ENCODE data around the gene ARHGAP4.
A peak's percentile ranks its signal among the peaks of the same experiment; 100 is the strongest.

Gene ARHGAP4

GRCh38 chrX:153960077-153960476, 34.0 kb upstream of the ARHGAP4 start:
- no peak for DNase-seq
- no peak for TF ChIP-seq CTCF (IDR thresholded peaks at IDR 0.05)
- Histone ChIP-seq H3K27ac (no peak overlapping the region), H3K4me1 (no peaks in the 10 kb centered on the region), H3K36me3 (peaks cover 18 to 93% (median 84%) of the 10 kb centered on the region in 3 donors), H3K9me3 (no peaks in the 10 kb centered on the region), H3K27me3 (no peaks in the 10 kb centered on the region), H3K4me3 (no peak overlapping the region)
- intact Hi-C loops (cut with DNase I; ENCODE audit: low total_unique reads), result no loop called here

- no peaks in the 10 kb centered on the region for H3K27me3 ChIP-seq
- intact Hi-C loops (cut with DNase I; ENCODE audit: low total_unique reads), result loop anchor here (10.0 kb wide), 1 partner anchor 1005 kb away; no protein-coding TSS in a partner anchor
Observed at GRCh38 chrX:153959649-153960048, 33.6 kb upstream of the ARHGAP4 start.

GRCh38 chrX:153958605-153959004, 32.5 kb upstream of the ARHGAP4 start:
- intact Hi-C loops (cut with DNase I; ENCODE audit: low total_unique reads), result loop anchor here (10.0 kb wide), 1 partner anchor 1004 kb away; no protein-coding TSS in a partner anchor
- peaks cover 0 to 5% (median 2%) of the 10 kb centered on the region in 4 donors for H3K4me1 ChIP-seq
- no peak overlapping the region for H3K27ac ChIP-seq
- H3K36me3 ChIP-seq, result peaks cover 18 to 99% (median 95%) of the 10 kb centered on the region in 3 donors
- no peaks in the 10 kb centered on the region for H3K27me3 ChIP-seq
- no peaks in the 10 kb centered on the region for H3K9me3 ChIP-seq
- DNase-seq, result no peak
- no peak for TF ChIP-seq CTCF (IDR thresholded peaks at IDR 0.05)
- no peak overlapping the region for H3K4me3 ChIP-seq

More at GRCh38 chrX:153959649-153960048, 33.6 kb upstream of the ARHGAP4 start:
- Histone ChIP-seq H3K4me1 (no peaks in the 10 kb centered on the region), H3K36me3 (peaks cover 18 to 97% (median 88%) of the 10 kb centered on the region in 3 donors), H3K4me3 (no peak overlapping the region), H3K27ac (no peak overlapping the region), H3K9me3 (no peaks in the 10 kb centered on the region)
- no peak for TF ChIP-seq CTCF (IDR thresholded peaks at IDR 0.05)
- DNase-seq, result no peak

GRCh38 chrX:153957224-153957623, 31.2 kb upstream of the ARHGAP4 start:
- Histone ChIP-seq H3K36me3 (peaks cover 22 to 93% (median 89%) of the 10 kb centered on the region in 3 donors), H3K4me1 (peaks cover 0 to 15% (median 10%) of the 10 kb centered on the region in 4 donors), H3K27ac (peak overlapping the region; percentile 19 to 37), H3K27me3 (no peaks in the 10 kb centered on the region), H3K4me3 (no peak overlapping the region), H3K9me3 (no peaks in the 10 kb centered on the region)
- intact Hi-C loops (cut with DNase I; ENCODE audit: low total_unique reads), result loop anchor here (10.0 kb wide), 1 partner anchor 1002 kb away; no protein-coding TSS in a partner anchor
- no peak for DNase-seq
- TF ChIP-seq CTCF (IDR thresholded peaks at IDR 0.05), result no peak

- no peak for TF ChIP-seq CTCF (IDR thresholded peaks at IDR 0.05)
- Histone ChIP-seq H3K36me3 (peaks cover 22 to 93% (median 89%) of the 10 kb centered on the region in 3 donors), H3K4me3 (no peak overlapping the region), H3K27me3 (no peaks in the 10 kb centered on the region), H3K27ac (peak overlapping the region in 1 of 2 donors; percentile 12), H3K9me3 (no peaks in the 10 kb centered on the region), H3K4me1 (peaks cover 0 to 15% (median 10%) of the 10 kb centered on the region in 4 donors)
- intact Hi-C loops (cut with DNase I; ENCODE audit: low total_unique reads), result loop anchor here (10.0 kb wide), 1 partner anchor 1001 kb away; no protein-coding TSS in a partner anchor
- no peak for DNase-seq
Observed at GRCh38 chrX:153956044-153956907, 30.2 kb upstream of the ARHGAP4 start.
